Activated naive CD4-positive, alpha-beta T cell treated with anti-CD3 and anti-CD28 coated beads, Interleukin-2, amount 10 ng/mL, durations not matched to agents 7 days and 5 days (primary cell): ENCODE measurements around the gene MYO1D.
A peak's percentile ranks its signal among the peaks of the same experiment; 100 is the strongest.

Experiments
- CTCF ChIA-PET: fragments of 350-600 bp; sonication (Branson Sonifier 250); formaldehyde crosslinking; loops from one replicate; lab custom pipeline; 2021; ENCODE audit warnings: antibody characterized with exemption; lab: Charles Lee
- DNase-seq: peaks from one replicate; pipeline ENCODE4 v3.0.0-alpha.2; 2020
- H3K27ac Mint-ChIP-seq: one replicate; pipeline ENCODE4 v1.8.0; 2021; ENCODE audit warnings: mild to moderate bottlenecking, moderate library complexity, mixed read lengths
- H3K27me3 Mint-ChIP-seq: one replicate; pipeline ENCODE4 v1.8.0; 2021; ENCODE audit warnings: mild to moderate bottlenecking, mixed read lengths
- H3K36me3 Mint-ChIP-seq: one replicate; pipeline ENCODE4 v1.8.0; 2021; ENCODE audit warnings: mixed read lengths
- H3K4me1 Mint-ChIP-seq: one replicate; pipeline ENCODE4 v1.8.0; 2021; ENCODE audit warnings: mixed read lengths
- H3K4me3 Mint-ChIP-seq: one replicate; pipeline ENCODE4 v1.8.0; 2021; ENCODE audit warnings: mild to moderate bottlenecking, moderate library complexity, mixed read lengths
- H3K9me3 Mint-ChIP-seq: one replicate; pipeline ENCODE4 v1.8.0; 2021; ENCODE audit warnings: mixed read lengths

The MYO1D gene

GRCh38 chr17:32623196-32623595, 253.7 kb downstream of the MYO1D start:
- H3K4me3 Mint-ChIP-seq, result no peak overlapping the region
- no peaks in the 10 kb centered on the region for H3K27me3 Mint-ChIP-seq
- H3K4me1 Mint-ChIP-seq, result no peaks in the 10 kb centered on the region
- H3K36me3 Mint-ChIP-seq, result no peaks in the 10 kb centered on the region
- DNase-seq, result no peak
- no peak overlapping the region for H3K27ac Mint-ChIP-seq
- no peaks in the 10 kb centered on the region for H3K9me3 Mint-ChIP-seq
- CTCF ChIA-PET, result no interaction called here

- no peak overlapping the region for H3K4me3 Mint-ChIP-seq
- H3K4me1 Mint-ChIP-seq, result no peaks in the 10 kb centered on the region
- H3K9me3 Mint-ChIP-seq, result no peaks in the 10 kb centered on the region
- no peaks in the 10 kb centered on the region for H3K36me3 Mint-ChIP-seq
- H3K27ac Mint-ChIP-seq, result no peak overlapping the region
- no peak for DNase-seq
- H3K27me3 Mint-ChIP-seq, result no peaks in the 10 kb centered on the region
- CTCF ChIA-PET, result no interaction called here
These were observed 254.4 kb downstream of the MYO1D start for GRCh38 chr17:32622540-32622939.

- H3K27ac Mint-ChIP-seq, result no peak overlapping the region
- no peak overlapping the region for H3K4me3 Mint-ChIP-seq
- CTCF ChIA-PET, result interaction anchor here (1.1 to 1.2 kb wide), 2 partner anchors 138 to 159 kb away, joined by 3 to 4 read pairs; no protein-coding TSS in a partner anchor
- H3K9me3 Mint-ChIP-seq, result no peaks in the 10 kb centered on the region
- H3K4me1 Mint-ChIP-seq, result no peaks in the 10 kb centered on the region
- no peaks in the 10 kb centered on the region for H3K36me3 Mint-ChIP-seq
- no peaks in the 10 kb centered on the region for H3K27me3 Mint-ChIP-seq
- DNase-seq, result no peak
These were observed 255.2 kb downstream of the MYO1D start for GRCh38 chr17:32621612-32622312.

GRCh38 chr17:32615326-32615725, 261.6 kb downstream of the MYO1D start:
- CTCF ChIA-PET, result interaction anchor here (1.1 to 1.5 kb wide), 2 partner anchors 151 to 153 kb away, joined by 3 to 5 read pairs; no protein-coding TSS in a partner anchor
- Mint-ChIP-seq H3K4me3 (no peak overlapping the region), H3K4me1 (no peaks in the 10 kb centered on the region), H3K27ac (no peak overlapping the region), H3K36me3 (no peaks in the 10 kb centered on the region), H3K9me3 (no peaks in the 10 kb centered on the region), H3K27me3 (peaks cover 10% of the 10 kb centered on the region)
- no peak for DNase-seq

- Mint-ChIP-seq H3K36me3 (no peaks in the 10 kb centered on the region), H3K4me3 (no peak overlapping the region), H3K9me3 (no peaks in the 10 kb centered on the region), H3K27ac (no peak overlapping the region), H3K27me3 (peaks cover 15% of the 10 kb centered on the region), H3K4me1 (peaks cover 6% of the 10 kb centered on the region)
- DNase-seq, result no peak
- CTCF ChIA-PET, result interaction anchor here (0.7 kb wide), 1 partner anchor 149 kb away, joined by 3 read pairs; no protein-coding TSS in a partner anchor
These were observed 266.0 kb downstream of the MYO1D start for GRCh38 chr17:32610943-32611342.

GRCh38 chr17:32609884-32610650, 266.9 kb downstream of the MYO1D start:
- CTCF ChIA-PET, result interaction anchor here (1.0 kb wide), 1 partner anchor 149 kb away, joined by 4 read pairs; no protein-coding TSS in a partner anchor
- H3K4me1 Mint-ChIP-seq, result peaks cover 6% of the 10 kb centered on the region
- H3K4me3 Mint-ChIP-seq, result no peak overlapping the region
- no peaks in the 10 kb centered on the region for H3K36me3 Mint-ChIP-seq
- peaks cover 15% of the 10 kb centered on the region for H3K27me3 Mint-ChIP-seq
- no peak overlapping the region for H3K27ac Mint-ChIP-seq
- no peak for DNase-seq
- H3K9me3 Mint-ChIP-seq, result no peaks in the 10 kb centered on the region

- peaks cover 6% of the 10 kb centered on the region for H3K4me1 Mint-ChIP-seq
- peak; percentile 82 for DNase-seq
- peaks cover 8% of the 10 kb centered on the region for H3K27me3 Mint-ChIP-seq
- H3K27ac Mint-ChIP-seq, result no peak overlapping the region
- H3K4me3 Mint-ChIP-seq, result no peak overlapping the region
- CTCF ChIA-PET, result interaction anchor here (0.6 to 2.6 kb wide), 5 partner anchors 58 to 125 kb away, joined by 3 to 18 read pairs (median 5); partner anchors contain the start of gene CDK5R1
- H3K9me3 Mint-ChIP-seq, result no peaks in the 10 kb centered on the region
- H3K36me3 Mint-ChIP-seq, result no peaks in the 10 kb centered on the region
These were observed 267.8 kb downstream of the MYO1D start for GRCh38 chr17:32609085-32609484.

GRCh38 chr17:32608267-32608666, 268.7 kb downstream of the MYO1D start:
- Mint-ChIP-seq H3K4me1 (peaks cover 6% of the 10 kb centered on the region), H3K27ac (no peak overlapping the region), H3K27me3 (peaks cover 8% of the 10 kb centered on the region), H3K4me3 (no peak overlapping the region), H3K36me3 (no peaks in the 10 kb centered on the region), H3K9me3 (no peaks in the 10 kb centered on the region)
- DNase-seq, result no peak
- CTCF ChIA-PET, result interaction anchor here (0.8 to 2.6 kb wide), 8 partner anchors 50 to 144 kb away, joined by 3 to 18 read pairs (median 4); partner anchors contain the start of gene CDK5R1

GRCh38 chr17:32604966-32605365, 272.0 kb downstream of the MYO1D start:
- Mint-ChIP-seq H3K4me3 (no peak overlapping the region), H3K4me1 (peaks cover 6% of the 10 kb centered on the region), H3K27ac (no peak overlapping the region), H3K27me3 (peaks cover 5% of the 10 kb centered on the region), H3K36me3 (no peaks in the 10 kb centered on the region), H3K9me3 (no peaks in the 10 kb centered on the region)
- no peak for DNase-seq
- CTCF ChIA-PET, result interaction anchor here (0.9 to 1.1 kb wide), 2 partner anchors 122 to 272 kb away, joined by 3 read pairs; no protein-coding TSS in a partner anchor

- Mint-ChIP-seq H3K9me3 (no peaks in the 10 kb centered on the region), H3K27me3 (no peaks in the 10 kb centered on the region), H3K27ac (no peak overlapping the region), H3K4me3 (no peak overlapping the region), H3K4me1 (no peaks in the 10 kb centered on the region), H3K36me3 (no peaks in the 10 kb centered on the region)
- CTCF ChIA-PET, result interaction anchor here (0.6 to 0.9 kb wide), 2 partner anchors 91 to 119 kb away, joined by 3 to 4 read pairs; no protein-coding TSS in a partner anchor
- DNase-seq, result no peak
These were observed 274.5 kb downstream of the MYO1D start for GRCh38 chr17:32602396-32602795.

- Mint-ChIP-seq H3K27ac (no peak overlapping the region), H3K4me1 (peaks cover 4% of the 10 kb centered on the region), H3K27me3 (no peaks in the 10 kb centered on the region), H3K36me3 (no peaks in the 10 kb centered on the region), H3K4me3 (no peak overlapping the region), H3K9me3 (no peaks in the 10 kb centered on the region)
- CTCF ChIA-PET, result interaction anchor here (0.6 to 0.9 kb wide), 2 partner anchors 91 to 118 kb away, joined by 3 to 4 read pairs; no protein-coding TSS in a partner anchor
- DNase-seq, result no peak
These were observed 275.1 kb downstream of the MYO1D start for GRCh38 chr17:32601866-32602265.

- peaks cover 6% of the 10 kb centered on the region for H3K27me3 Mint-ChIP-seq
- CTCF ChIA-PET, result interaction anchor here (0.9 to 1.3 kb wide), 2 partner anchors 113 to 114 kb away, joined by 3 to 5 read pairs; no protein-coding TSS in a partner anchor
- no peak overlapping the region for H3K27ac Mint-ChIP-seq
- no peak for DNase-seq
- no peak overlapping the region for H3K4me3 Mint-ChIP-seq
- H3K9me3 Mint-ChIP-seq, result no peaks in the 10 kb centered on the region
- no peaks in the 10 kb centered on the region for H3K36me3 Mint-ChIP-seq
- H3K4me1 Mint-ChIP-seq, result peaks cover 11% of the 10 kb centered on the region
These were observed 280.3 kb downstream of the MYO1D start for GRCh38 chr17:32596628-32597027.

GRCh38 chr17:32596206-32596605, 280.7 kb downstream of the MYO1D start:
- peaks cover 11% of the 10 kb centered on the region for H3K4me1 Mint-ChIP-seq
- CTCF ChIA-PET, result interaction anchor here (0.9 to 1.3 kb wide), 2 partner anchors 112 to 114 kb away, joined by 3 to 5 read pairs; no protein-coding TSS in a partner anchor
- no peak for DNase-seq
- H3K4me3 Mint-ChIP-seq, result no peak overlapping the region
- H3K27me3 Mint-ChIP-seq, result peaks cover 10% of the 10 kb centered on the region
- H3K9me3 Mint-ChIP-seq, result no peaks in the 10 kb centered on the region
- H3K36me3 Mint-ChIP-seq, result no peaks in the 10 kb centered on the region
- no peak overlapping the region for H3K27ac Mint-ChIP-seq

GRCh38 chr17:32593003-32593402, 283.9 kb downstream of the MYO1D start:
- no peaks in the 10 kb centered on the region for H3K36me3 Mint-ChIP-seq
- no peak overlapping the region for H3K27ac Mint-ChIP-seq
- no peak overlapping the region for H3K4me3 Mint-ChIP-seq
- H3K27me3 Mint-ChIP-seq, result peaks cover 24% of the 10 kb centered on the region
- no peak for DNase-seq
- no peaks in the 10 kb centered on the region for H3K9me3 Mint-ChIP-seq
- H3K4me1 Mint-ChIP-seq, result peaks cover 11% of the 10 kb centered on the region
- CTCF ChIA-PET, result interaction anchor here (0.8 kb wide), 1 partner anchor 8 kb away, joined by 3 read pairs; no protein-coding TSS in a partner anchor
